Panc1 (cell line): ENCODE measurements around the gene ANO9. TPM values are rescaled to one million over a fixed set of nuclear protein-coding genes. Genes with fewer than 3 reads are reported as not detected.

Source experiments
- ATAC-seq: fragments of 200-7000 bp; cut with Tn5 transposase; 2 replicates; pipeline ENCODE4 v1.9.1; 2020; ENCODE audit warnings: mild to moderate bottlenecking, moderate library complexity
- BruUV-seq: library from RNA; stranded (reverse); fragments of 400-500 nt; replicated peaks from 2 replicates; lab custom pipeline; 2021; lab: Mats Ljungman, UMichigan
- CTCF ChIA-PET: fragments of 300-600 bp; sonication (Branson Sonifier 250); formaldehyde crosslinking; loops from one replicate; lab custom pipeline; 2022; ENCODE audit warnings: antibody characterized with exemption; lab: Charles Lee
- POLR2A ChIA-PET: fragments of 300-600 bp; sonication (Branson Sonifier 250); formaldehyde crosslinking; loops from one replicate; lab custom pipeline; 2022; ENCODE audit warnings: antibody characterized with exemption; lab: Charles Lee
- DNase-seq: peaks from one replicate; pipeline ENCODE4 v3.0.0-alpha.2; 2010; ENCODE audit warnings: low read depth, low spot score
- H3K27ac ChIP-seq: 2 replicates; pipeline ENCODE4 v1.5.1; 2011; ENCODE audit warnings: mild to moderate bottlenecking, low read length, inconsistent platforms
- H3K27me3 ChIP-seq: fragments of 200-500 bp; sonication (Bioruptor generic); 2 replicates; pipeline ENCODE4 v1.6.0; 2014; ENCODE audit warnings: low read length, inconsistent platforms; ENCODE audit not compliant: control insufficient read depth, insufficient read depth
- H3K36me3 ChIP-seq: fragments of 200-500 bp; sonication (Bioruptor generic); 2 replicates; pipeline ENCODE4 v1.5.1; 2014; ENCODE audit warnings: inconsistent platforms, mild to moderate bottlenecking, low read length, moderate library complexity; ENCODE audit not compliant: control insufficient read depth, insufficient read depth
- H3K4me1 ChIP-seq: 2 replicates; pipeline ENCODE4 v1.5.1; 2011; ENCODE audit warnings: inconsistent platforms, mild to moderate bottlenecking, low read length, moderate library complexity; ENCODE audit not compliant: control insufficient read depth, insufficient read depth
- H3K4me3 ChIP-seq, 2 experiments: 2 replicates each; pipeline ENCODE4 v1.5.1; 2011 to 2012; ENCODE audit warnings: low read depth in 2 of 2, low read length in 2 of 2, mild to moderate bottlenecking in 2 of 2, inconsistent platforms in 1 of 2, moderate library complexity in 1 of 2
- H3K9me3 ChIP-seq: fragments of 200-500 bp; sonication (Bioruptor generic); 2 replicates; pipeline ENCODE4 v1.5.1; 2014; ENCODE audit warnings: low read depth, mild to moderate bottlenecking, inconsistent platforms, low read length, moderate library complexity; ENCODE audit not compliant: control insufficient read depth, insufficient read depth
- POLR2AphosphoS5 ChIP-seq: IDR thresholded peaks from 2 replicates; pipeline ENCODE4 v1.6.1; 2012; ENCODE audit warnings: mild to moderate bottlenecking, low read depth, low read length, moderate library complexity
- SIN3A ChIP-seq: IDR thresholded peaks from 2 replicates; pipeline ENCODE4 v1.6.1; 2012; ENCODE audit warnings: low read depth, mild to moderate bottlenecking, low read length, moderate library complexity, borderline replicate concordance; ENCODE audit not compliant: insufficient read depth
- TCF7L2 ChIP-seq: IDR thresholded peaks from 2 replicates; pipeline ENCODE4 v1.6.1; 2011; ENCODE audit warnings: mild to moderate bottlenecking, low read depth, low read length, inconsistent platforms
- in situ Hi-C: cut with HindIII; loops from 2 replicates; pipeline ENCODE4 v1.10.0; 2016; ENCODE audit warnings: low sequenced_read_pairs, low pct_unique_long_range_greater_than_20kb
- intact Hi-C: fragments of 100-400 bp; cut with micrococcal nuclease; formaldehyde crosslinking; loops from one replicate; pipeline ENCODE4 v1.10.0; 2022; ENCODE audit not compliant: unreplicated experiment
- total RNA-seq: library from RNA; stranded (reverse); gene quantifications from one replicate; pipeline ENCODE4 v1.2.1, GENCODE V29; 2021; ENCODE audit not compliant: unreplicated experiment
- TF ChIP-seq, protein P1 (sequence below), 2 experiments: IDR thresholded peaks; 2 replicates each; pipeline ENCODE4 v1.6.1; 2011 to 2012; ENCODE audit warnings: low read depth in 2 of 2, control low read depth in 1 of 2, low read length in 1 of 2, mild to moderate bottlenecking in 1 of 2, moderate library complexity in 1 of 2; ENCODE audit not compliant: insufficient read depth in 1 of 2
- TF ChIP-seq, protein P2 (sequence below): fragments of 450-650 bp; IDR thresholded peaks from 2 replicates; pipeline ENCODE4 v1.5.1; 2017; ENCODE audit warnings: mild to moderate bottlenecking

Gene ANO9
- total RNA-seq, 1 experiment from 2014 or later, result 61.4 TPM

DNA sequence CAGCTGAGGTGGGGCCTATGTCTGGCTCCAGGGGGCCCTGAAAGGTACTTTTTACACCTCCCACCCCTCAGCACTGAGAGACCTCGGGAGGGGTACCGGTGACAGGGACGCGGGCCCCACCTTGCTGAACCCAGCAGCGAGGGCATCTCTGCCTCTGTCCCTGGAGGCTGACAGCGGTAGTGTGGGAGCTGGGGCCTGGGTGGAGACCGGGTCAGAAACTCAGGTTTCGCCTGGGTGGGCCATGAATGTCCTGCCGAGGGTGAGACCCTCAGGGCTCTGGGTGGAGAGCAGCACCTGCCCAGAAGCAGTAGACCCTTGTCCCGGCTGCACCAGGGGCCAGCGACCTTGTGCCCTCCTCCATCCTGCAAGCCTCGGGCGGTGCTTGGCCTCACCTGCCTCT is 30.5 kb upstream of the ANO9 start:
- ATAC-seq (no peak), DNase-seq (no peak)
- TF ChIP-seq, protein P1, sequence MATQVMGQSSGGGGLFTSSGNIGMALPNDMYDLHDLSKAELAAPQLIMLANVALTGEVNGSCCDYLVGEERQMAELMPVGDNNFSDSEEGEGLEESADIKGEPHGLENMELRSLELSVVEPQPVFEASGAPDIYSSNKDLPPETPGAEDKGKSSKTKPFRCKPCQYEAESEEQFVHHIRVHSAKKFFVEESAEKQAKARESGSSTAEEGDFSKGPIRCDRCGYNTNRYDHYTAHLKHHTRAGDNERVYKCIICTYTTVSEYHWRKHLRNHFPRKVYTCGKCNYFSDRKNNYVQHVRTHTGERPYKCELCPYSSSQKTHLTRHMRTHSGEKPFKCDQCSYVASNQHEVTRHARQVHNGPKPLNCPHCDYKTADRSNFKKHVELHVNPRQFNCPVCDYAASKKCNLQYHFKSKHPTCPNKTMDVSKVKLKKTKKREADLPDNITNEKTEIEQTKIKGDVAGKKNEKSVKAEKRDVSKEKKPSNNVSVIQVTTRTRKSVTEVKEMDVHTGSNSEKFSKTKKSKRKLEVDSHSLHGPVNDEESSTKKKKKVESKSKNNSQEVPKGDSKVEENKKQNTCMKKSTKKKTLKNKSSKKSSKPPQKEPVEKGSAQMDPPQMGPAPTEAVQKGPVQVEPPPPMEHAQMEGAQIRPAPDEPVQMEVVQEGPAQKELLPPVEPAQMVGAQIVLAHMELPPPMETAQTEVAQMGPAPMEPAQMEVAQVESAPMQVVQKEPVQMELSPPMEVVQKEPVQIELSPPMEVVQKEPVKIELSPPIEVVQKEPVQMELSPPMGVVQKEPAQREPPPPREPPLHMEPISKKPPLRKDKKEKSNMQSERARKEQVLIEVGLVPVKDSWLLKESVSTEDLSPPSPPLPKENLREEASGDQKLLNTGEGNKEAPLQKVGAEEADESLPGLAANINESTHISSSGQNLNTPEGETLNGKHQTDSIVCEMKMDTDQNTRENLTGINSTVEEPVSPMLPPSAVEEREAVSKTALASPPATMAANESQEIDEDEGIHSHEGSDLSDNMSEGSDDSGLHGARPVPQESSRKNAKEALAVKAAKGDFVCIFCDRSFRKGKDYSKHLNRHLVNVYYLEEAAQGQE (IDR thresholded peaks at IDR 0.05; ENCODE audit: insufficient read depth in 1 of 2, low read depth in 2 of 2, low read length in 1 of 2), result no peak
- TF ChIP-seq SIN3A (no peak), POLR2AphosphoS5 (no peak)
- TF ChIP-seq, protein P2, sequence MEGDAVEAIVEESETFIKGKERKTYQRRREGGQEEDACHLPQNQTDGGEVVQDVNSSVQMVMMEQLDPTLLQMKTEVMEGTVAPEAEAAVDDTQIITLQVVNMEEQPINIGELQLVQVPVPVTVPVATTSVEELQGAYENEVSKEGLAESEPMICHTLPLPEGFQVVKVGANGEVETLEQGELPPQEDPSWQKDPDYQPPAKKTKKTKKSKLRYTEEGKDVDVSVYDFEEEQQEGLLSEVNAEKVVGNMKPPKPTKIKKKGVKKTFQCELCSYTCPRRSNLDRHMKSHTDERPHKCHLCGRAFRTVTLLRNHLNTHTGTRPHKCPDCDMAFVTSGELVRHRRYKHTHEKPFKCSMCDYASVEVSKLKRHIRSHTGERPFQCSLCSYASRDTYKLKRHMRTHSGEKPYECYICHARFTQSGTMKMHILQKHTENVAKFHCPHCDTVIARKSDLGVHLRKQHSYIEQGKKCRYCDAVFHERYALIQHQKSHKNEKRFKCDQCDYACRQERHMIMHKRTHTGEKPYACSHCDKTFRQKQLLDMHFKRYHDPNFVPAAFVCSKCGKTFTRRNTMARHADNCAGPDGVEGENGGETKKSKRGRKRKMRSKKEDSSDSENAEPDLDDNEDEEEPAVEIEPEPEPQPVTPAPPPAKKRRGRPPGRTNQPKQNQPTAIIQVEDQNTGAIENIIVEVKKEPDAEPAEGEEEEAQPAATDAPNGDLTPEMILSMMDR, result no peak
- CTCF ChIA-PET, result no interaction called here
- POLR2A ChIA-PET, result interaction anchor here (0.5 kb wide), 1 partner anchor 265 kb away, joined by 3 read pairs; the partner anchor contains the start of genes BET1L and RIC8A
- H3K4me1 ChIP-seq, result peaks cover 24% of the 10 kb centered on the region
- H3K9me3 ChIP-seq, result no peaks in the 10 kb centered on the region
- H3K27ac ChIP-seq, result no peak overlapping the region
- H3K4me3 ChIP-seq, result no peak overlapping the region
- no peaks in the 10 kb centered on the region for H3K27me3 ChIP-seq
- H3K36me3 ChIP-seq, result no peaks in the 10 kb centered on the region
- intact Hi-C loops (no loop called here), in situ Hi-C loops (no loop called here)
- BruUV-seq, result no TSS peak

DNA sequence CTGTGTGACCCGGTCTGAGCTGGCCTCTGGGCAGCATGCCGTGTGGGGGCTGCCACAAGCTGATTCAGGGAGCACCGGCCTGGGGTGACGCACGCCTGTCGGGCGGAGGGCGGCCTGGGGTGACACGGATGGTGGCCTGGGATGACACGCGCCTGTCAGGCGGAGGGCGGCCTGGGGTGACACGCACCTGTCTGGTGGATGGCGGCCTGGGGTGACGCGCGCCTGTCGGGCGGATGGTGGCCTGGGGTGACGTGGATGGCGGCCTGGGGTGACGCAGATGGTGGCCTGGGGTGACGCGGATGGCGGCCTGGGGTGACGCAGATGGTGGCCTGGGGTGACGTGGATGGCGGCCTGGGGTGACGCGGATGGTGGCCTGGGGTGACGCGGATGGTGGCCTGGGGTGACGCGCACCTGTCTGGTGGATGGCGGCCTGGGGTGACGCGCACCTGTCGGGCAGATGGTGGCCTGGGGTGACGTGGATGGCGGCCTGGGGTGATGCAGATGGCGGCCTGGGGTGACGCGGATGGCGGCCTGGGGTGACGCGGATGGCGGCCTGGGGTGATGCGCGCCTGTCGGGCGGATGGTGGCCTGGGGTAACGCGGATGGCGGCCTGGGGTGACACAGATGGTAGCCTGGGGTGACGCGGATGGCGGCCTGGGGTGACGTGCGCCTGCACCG is 29.8 kb upstream of the ANO9 start:
- CTCF ChIA-PET, result no interaction called here

More for the DNA sequence above, 29.8 kb upstream of the ANO9 start:
- Histone ChIP-seq H3K4me1 (peaks cover 24% of the 10 kb centered on the region), H3K27me3 (no peaks in the 10 kb centered on the region), H3K9me3 (no peaks in the 10 kb centered on the region), H3K36me3 (no peaks in the 10 kb centered on the region), H3K27ac (no peak overlapping the region), H3K4me3 (no peak overlapping the region)
- in situ Hi-C loops, result no loop called here
- intact Hi-C loops, result no loop called here
- no peak for ATAC-seq
- BruUV-seq, result no TSS peak
- POLR2A ChIA-PET, result interaction anchor here (0.6 to 0.8 kb wide), 3 partner anchors 10 to 60 kb away, joined by 3 to 20 read pairs (median 7); no protein-coding TSS in a partner anchor
- TF ChIP-seq SIN3A (no peak), TCF7L2 (no peak), POLR2AphosphoS5 (no peak)
- TF ChIP-seq, protein P1 (IDR thresholded peaks at IDR 0.05; ENCODE audit: insufficient read depth in 1 of 2, low read depth in 2 of 2, low read length in 1 of 2), result no peak
- TF ChIP-seq, protein P2, result no peak
- no peak for DNase-seq
